UCSD-AML1 (cell line): ENCODE results near the gene RAF1.
"Not testable (repeated sequence)": the region's sequence is repeated elsewhere in the genome, so short reads cannot be mapped to it uniquely, and the experiment has no call there.

Experiments used
- DNase-seq: peaks from one replicate; lab custom pipeline; 2025; ENCODE audit not compliant: unreplicated experiment; lab: John Stamatoyannopoulos, UW

The RAF1 gene

GRCh38 chr3:12643010-12643380 lies 20.9 kb downstream of the RAF1 start:
- no peak for DNase-seq

- DNase-seq = not testable (repeated sequence)
Observed at GRCh38 chr3:12640853-12641252, 23.1 kb downstream of the RAF1 start.

GRCh38 chr3:12638105-12638504 lies 25.8 kb downstream of the RAF1 start:
- no peak for DNase-seq

GRCh38 chr3:12633108-12633507 lies 30.8 kb downstream of the RAF1 start:
- no peak for DNase-seq

- DNase-seq = no peak
Observed at GRCh38 chr3:12632523-12632922, 31.4 kb downstream of the RAF1 start.

GRCh38 chr3:12630843-12631242 lies 33.1 kb downstream of the RAF1 start:
- DNase-seq = not testable (repeated sequence)

GRCh38 chr3:12630292-12630691 lies 33.6 kb downstream of the RAF1 start:
- no peak for DNase-seq

GRCh38 chr3:12629560-12629959 lies 34.4 kb downstream of the RAF1 start:
- DNase-seq = no peak

- DNase-seq = no peak
Observed at GRCh38 chr3:12628813-12629212, 35.1 kb downstream of the RAF1 start.

GRCh38 chr3:12627370-12627769 lies 36.5 kb downstream of the RAF1 start:
- DNase-seq = no peak

GRCh38 chr3:12624964-12625363 lies 39.0 kb downstream of the RAF1 start:
- not testable (repeated sequence) for DNase-seq

GRCh38 chr3:12624056-12624455 lies 39.9 kb downstream of the RAF1 start:
- DNase-seq = no peak

- DNase-seq = no peak
Observed at GRCh38 chr3:12622335-12622734, 41.6 kb downstream of the RAF1 start.

- DNase-seq = no peak
Observed at GRCh38 chr3:12620729-12621128, 43.2 kb downstream of the RAF1 start.

GRCh38 chr3:12620305-12620704 lies 43.6 kb downstream of the RAF1 start:
- DNase-seq = no peak

- DNase-seq = no peak
Observed at GRCh38 chr3:12618426-12618825, 45.5 kb downstream of the RAF1 start.

GRCh38 chr3:12615266-12615665 lies 48.7 kb downstream of the RAF1 start:
- no peak for DNase-seq

GRCh38 chr3:12613250-12613649 lies 50.7 kb downstream of the RAF1 start:
- DNase-seq = no peak

- DNase-seq = no peak
Observed at GRCh38 chr3:12612514-12613226, 51.2 kb downstream of the RAF1 start.

- no peak for DNase-seq
Observed at GRCh38 chr3:12611117-12611516, 52.8 kb downstream of the RAF1 start.

- DNase-seq = no peak
Observed at GRCh38 chr3:12608376-12608775, 55.5 kb downstream of the RAF1 start.

- DNase-seq = no peak
Observed at GRCh38 chr3:12603969-12604368, 59.9 kb downstream of the RAF1 start.

- DNase-seq = no peak
Observed at GRCh38 chr3:12601072-12601471, 62.8 kb downstream of the RAF1 start.
